ENCODE data around the gene SCN3A. TPM values are rescaled to one million over a fixed set of nuclear protein-coding genes. Genes with fewer than 3 reads are reported as not detected.
A peak's percentile ranks its signal among the peaks of the same experiment; 100 is the strongest.

Gene SCN3A
- total and polyA plus RNA-seq, 8 donors, result under 0.01 to 12.5 (median 0.87) TPM; not detected in 1

- H3K36me3 ChIP-seq, result no peaks in the 10 kb centered on the region
- H3K9me3 ChIP-seq, result no peaks in the 10 kb centered on the region
- TF ChIP-seq EP300 (IDR thresholded peaks at IDR 0.05) (no peak), POLR2A (IDR thresholded peaks at IDR 0.05) (no peak), CTCF (IDR thresholded peaks at IDR 0.05) (no peak), POLR2AphosphoS5 (IDR thresholded peaks at IDR 0.05) (no peak)
- no peaks in the 10 kb centered on the region for H3K27me3 ChIP-seq
- 31 to 49% (median 43%) methylated on average over 6 of the region's 6 CpGs for WGBS, 5 donors
- intact Hi-C loops (cut with DNase I; ENCODE audit: low total_unique reads), result no loop called here
- no peak overlapping the region for H3K4me3 ChIP-seq
- H3K27ac ChIP-seq, result no peak overlapping the region
- no peaks in the 10 kb centered on the region for H3K4me1 ChIP-seq
- no peak for DNase-seq
Measured at GRCh38 chr2:165115258-165115657, 88.6 kb downstream of the SCN3A start.

- WGBS, 5 donors, result 68 to 83% (median 75%) methylated on average over 4 of the region's 4 CpGs
- peak in 1 of 2 donors; percentile 23 for DNase-seq
- Histone ChIP-seq H3K27ac (no peak overlapping the region), H3K9me3 (no peaks in the 10 kb centered on the region), H3K27me3 (no peaks in the 10 kb centered on the region), H3K4me3 (no peak overlapping the region), H3K4me1 (no peaks in the 10 kb centered on the region), H3K36me3 (no peaks in the 10 kb centered on the region)
- intact Hi-C loops (cut with DNase I; ENCODE audit: low total_unique reads), result no loop called here
- TF ChIP-seq EP300 (IDR thresholded peaks at IDR 0.05), result no peak
- TF ChIP-seq CTCF (IDR thresholded peaks at IDR 0.05), result no peak
- no peak for TF ChIP-seq POLR2AphosphoS5 (IDR thresholded peaks at IDR 0.05)
- TF ChIP-seq POLR2A (IDR thresholded peaks at IDR 0.05), result no peak
Measured at GRCh38 chr2:165114346-165114939, 89.4 kb downstream of the SCN3A start.

- Histone ChIP-seq H3K9me3 (no peaks in the 10 kb centered on the region), H3K27me3 (no peaks in the 10 kb centered on the region), H3K36me3 (no peaks in the 10 kb centered on the region), H3K27ac (no peak overlapping the region), H3K4me3 (no peak overlapping the region), H3K4me1 (no peaks in the 10 kb centered on the region)
- peak in 1 of 2 donors; percentile 36 for DNase-seq
- 48 to 58% (median 56%) methylated on average over 2 of the region's 2 CpGs for WGBS, 5 donors
- intact Hi-C loops (cut with DNase I; ENCODE audit: low total_unique reads), result no loop called here
- TF ChIP-seq POLR2A (IDR thresholded peaks at IDR 0.05) (no peak), POLR2AphosphoS5 (IDR thresholded peaks at IDR 0.05) (no peak), EP300 (IDR thresholded peaks at IDR 0.05) (no peak), CTCF (IDR thresholded peaks at IDR 0.05) (no peak)
Measured at GRCh38 chr2:165113414-165113813, 90.4 kb downstream of the SCN3A start.

GRCh38 chr2:165112789-165113188, 91.1 kb downstream of the SCN3A start:
- DNase-seq, result no peak
- H3K27ac ChIP-seq, result no peak overlapping the region
- WGBS, 5 donors, result 73 to 83% (median 80%) methylated on average over 2 of the region's 2 CpGs

More at GRCh38 chr2:165112789-165113188, 91.1 kb downstream of the SCN3A start:
- H3K4me1 ChIP-seq, result no peaks in the 10 kb centered on the region
- H3K36me3 ChIP-seq, result no peaks in the 10 kb centered on the region
- H3K4me3 ChIP-seq, result no peak overlapping the region
- intact Hi-C loops (cut with DNase I; ENCODE audit: low total_unique reads), result no loop called here
- H3K9me3 ChIP-seq, result no peaks in the 10 kb centered on the region
- no peaks in the 10 kb centered on the region for H3K27me3 ChIP-seq
- TF ChIP-seq CTCF (IDR thresholded peaks at IDR 0.05) (no peak), POLR2A (IDR thresholded peaks at IDR 0.05) (no peak), EP300 (IDR thresholded peaks at IDR 0.05) (no peak), POLR2AphosphoS5 (IDR thresholded peaks at IDR 0.05) (no peak)

Data from stomach (tissue), 9 donors.